Frontal cortex (tissue), 4 donors: ENCODE results near the gene IL1R2. TPM values are rescaled to one million over a fixed set of nuclear protein-coding genes. Genes with fewer than 3 reads are reported as not detected.
A peak's percentile ranks its signal among the peaks of the same experiment; 100 is the strongest.

Experiments
- DNase-seq, 2 donors: peaks; one replicate each; pipeline ENCODE4 v3.0.0; 2012; ENCODE audit warnings: low spot score in 2 of 2
- FAIRE-seq: peaks from 2 replicates; lab custom pipeline; 2012; peaks lifted over from hg19 to GRCh38; lab: Jason Lieb, UNC
- total RNA-seq: library from RNA; depleted of rRNA; stranded (reverse); fragments of >200 nt; gene quantifications from one replicate; pipeline ENCODE4 v1.2.3, GENCODE V29; 2014
- donor health status: control.
- donor health status: control.
- donor health status: control.

IL1R2 gene
- total RNA-seq, 1 donor from 2014 or later: not detected

DNA sequence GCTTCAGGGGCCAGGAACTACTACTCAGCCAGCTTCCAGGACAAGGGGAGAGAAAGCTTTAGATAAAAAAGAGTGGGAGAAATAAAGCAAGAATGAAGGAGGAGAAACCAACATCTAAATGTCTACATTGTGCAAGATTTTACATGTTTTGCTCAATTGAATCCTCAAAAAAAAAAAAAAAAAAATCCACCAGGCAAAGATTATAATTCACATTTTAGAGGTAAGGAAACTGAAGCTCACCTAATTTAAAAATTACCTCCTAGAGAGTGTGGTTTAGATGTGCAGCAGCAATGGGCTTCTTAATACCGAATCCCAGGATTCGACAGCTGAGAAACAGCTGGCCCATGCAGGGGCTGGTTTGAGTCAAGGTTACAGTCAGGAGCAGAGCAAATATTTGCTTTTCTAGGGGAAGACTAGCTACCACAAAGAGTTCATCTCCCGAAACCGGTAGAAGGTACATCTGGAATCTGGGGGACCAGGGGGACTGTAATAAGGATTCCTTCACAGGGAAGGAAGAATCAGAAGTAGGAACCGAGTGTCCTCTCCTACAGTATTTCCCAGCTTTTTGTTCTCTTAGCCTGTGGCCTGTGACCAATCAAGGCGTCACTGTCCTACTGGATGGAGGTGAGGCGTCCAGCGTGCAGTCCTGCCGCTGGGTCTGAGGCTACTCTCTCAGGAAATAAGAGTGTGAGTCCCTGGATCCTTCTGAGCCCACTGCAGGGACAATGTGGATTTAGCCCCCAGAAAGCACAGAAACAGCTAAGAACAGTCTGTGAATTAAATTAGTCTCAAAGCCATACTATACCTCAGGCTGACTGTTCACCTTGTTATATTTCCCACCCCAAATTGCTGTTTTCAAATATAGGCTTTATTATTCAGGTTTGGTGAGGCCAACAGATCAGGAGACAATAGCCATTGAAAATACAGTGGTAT lies 42.3 kb downstream of the IL1R2 start:
- FAIRE-seq: no peak
- no peak for DNase-seq

DNA sequence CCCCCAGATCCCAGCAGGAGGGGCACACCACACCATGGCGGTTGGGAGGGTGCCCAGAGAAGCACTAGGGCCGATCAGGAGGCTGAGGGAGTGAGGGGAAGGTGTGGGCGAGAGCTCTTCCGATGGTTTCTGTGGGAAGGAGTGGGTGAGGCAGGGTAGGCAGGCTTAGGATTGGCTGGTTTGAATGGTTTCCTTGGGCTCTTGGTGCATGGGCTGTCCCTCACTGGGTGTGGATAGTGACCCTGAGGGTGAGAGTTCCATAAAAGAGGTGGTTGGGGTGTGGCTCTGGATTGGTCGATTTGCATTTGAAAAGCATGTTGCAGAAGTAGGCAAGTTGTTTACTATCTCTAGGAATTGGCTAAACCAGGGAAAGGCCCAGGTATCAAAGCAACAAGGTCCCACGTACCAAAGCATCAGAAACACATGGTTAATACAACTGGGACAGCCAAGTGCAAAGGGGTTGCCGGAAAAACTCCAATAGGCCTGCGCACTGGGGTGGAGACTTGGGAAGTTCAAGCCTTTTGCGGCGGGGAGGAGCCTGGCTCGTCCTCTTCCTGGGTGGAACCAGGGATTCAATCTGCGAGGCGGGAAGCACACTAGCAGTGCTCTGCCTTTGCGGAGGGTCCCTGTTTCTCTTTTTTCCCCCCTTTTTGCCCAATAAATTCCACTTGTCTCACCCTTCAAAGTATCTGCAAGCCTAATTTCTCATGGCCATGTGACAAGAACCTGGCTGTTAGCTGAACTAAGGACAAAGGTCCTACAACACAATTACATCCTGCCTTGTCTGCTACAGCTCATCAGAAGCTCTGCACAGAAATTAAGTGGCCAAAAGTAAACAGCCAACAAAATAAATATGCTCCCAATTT lies 43.2 kb downstream of the IL1R2 start:
- FAIRE-seq (no peak), DNase-seq (no peak)

DNA sequence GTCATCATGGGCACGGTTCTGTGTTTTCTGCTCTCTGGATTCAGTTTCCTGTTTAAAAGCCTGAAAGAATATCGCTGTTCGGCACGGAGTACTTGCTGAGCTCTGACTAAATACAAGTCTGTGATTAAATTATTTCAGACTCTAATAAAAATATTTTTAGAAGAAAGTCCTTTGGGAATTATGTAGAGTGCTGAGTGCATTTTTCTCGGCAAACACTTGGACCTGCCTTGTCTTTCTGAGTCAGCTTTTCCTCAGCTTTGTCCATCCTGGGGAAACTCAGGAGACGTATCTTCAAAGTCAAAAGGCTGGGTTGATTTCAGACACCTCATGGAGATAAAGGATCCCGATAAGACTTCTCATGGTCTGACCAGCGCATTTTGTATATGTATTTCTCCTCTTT lies 45.9 kb downstream of the IL1R2 start:
- no peak for FAIRE-seq

DNA sequence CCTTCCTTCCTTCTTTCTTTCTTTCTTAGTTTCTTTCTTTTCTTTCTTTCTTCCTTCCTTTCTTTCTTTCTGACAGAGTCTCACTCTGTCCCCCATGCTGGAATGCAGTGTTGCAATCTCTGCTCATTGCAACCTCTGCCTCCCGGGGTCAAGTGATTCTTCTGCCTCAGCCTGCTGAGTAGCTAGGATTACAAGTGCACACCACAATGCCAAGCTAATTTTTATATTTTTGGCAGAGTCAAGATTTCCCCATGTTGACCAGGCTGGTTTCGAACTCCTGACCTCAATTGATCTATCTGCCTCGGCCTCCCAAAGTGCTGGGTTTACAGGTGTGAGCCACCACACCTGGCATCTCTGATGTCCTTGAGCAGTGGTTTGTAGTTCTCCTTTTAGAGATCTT lies 48.5 kb downstream of the IL1R2 start:
- no peak for FAIRE-seq
- no peak for DNase-seq

More for the DNA sequence above, 45.9 kb downstream of the IL1R2 start:
- DNase-seq: no peak

DNA sequence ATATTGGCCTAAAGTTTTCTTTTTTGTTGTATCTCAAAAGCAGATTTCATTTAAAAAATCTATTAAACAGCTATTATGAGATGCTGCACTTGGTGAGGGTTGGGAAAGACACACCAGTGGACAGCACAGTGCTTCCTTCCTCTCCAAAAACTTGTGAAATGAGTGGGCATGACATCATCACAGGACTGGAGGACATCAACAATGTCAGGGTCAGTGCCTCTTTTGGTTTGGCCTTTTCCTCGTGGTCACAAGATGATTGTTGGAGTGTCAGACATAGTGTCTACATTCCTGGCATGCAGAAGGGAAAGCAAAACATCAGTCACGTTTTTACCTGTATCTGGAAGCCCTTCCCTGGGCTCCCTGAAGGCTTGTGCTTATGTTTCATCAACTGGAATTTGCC lies 49.6 kb downstream of the IL1R2 start:
- no peak for DNase-seq
- no peak for FAIRE-seq

DNA sequence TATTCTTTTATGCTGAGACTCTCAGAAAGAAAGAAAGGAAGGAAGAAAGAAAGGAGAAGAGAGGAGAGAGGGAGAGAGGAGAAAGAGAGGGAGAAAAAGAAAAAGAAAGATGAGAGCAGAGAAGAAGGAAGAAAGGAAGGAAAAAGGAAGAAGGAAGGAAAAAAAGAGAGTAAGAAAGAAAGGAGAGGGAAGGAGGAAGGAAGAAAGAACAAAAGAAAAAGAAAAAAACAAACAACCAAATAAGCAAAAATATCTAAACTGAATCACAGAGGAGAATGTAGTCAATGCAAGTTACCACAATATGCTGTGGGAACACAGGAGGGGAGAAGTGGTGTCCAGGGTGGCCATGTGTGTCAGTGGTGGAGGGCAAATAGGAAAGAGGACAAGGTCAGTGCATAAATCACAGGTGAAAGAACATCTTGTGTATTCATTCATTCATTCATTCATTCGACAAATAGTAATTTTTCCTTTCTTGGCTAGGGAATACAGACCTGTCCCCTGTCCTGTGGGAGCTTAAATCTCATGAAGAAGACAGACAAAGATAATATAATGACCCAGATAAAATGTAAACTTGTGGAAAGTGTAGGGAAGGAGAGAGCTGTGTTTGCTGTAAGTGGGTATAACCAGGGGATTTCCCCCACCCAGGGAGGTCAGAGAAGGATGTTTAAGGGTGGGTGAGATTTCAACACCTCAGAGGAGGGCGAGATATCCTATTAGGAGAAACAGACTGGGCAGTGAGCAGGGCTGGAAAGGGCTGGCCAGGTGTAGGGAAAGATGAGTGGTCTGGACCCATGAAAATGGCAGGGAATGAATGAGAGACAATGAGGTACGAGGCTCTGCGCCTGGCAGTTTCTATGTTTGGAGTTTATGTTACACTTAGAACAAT lies 50.7 kb downstream of the IL1R2 start:
- FAIRE-seq: no peak
- no peak for DNase-seq

DNA sequence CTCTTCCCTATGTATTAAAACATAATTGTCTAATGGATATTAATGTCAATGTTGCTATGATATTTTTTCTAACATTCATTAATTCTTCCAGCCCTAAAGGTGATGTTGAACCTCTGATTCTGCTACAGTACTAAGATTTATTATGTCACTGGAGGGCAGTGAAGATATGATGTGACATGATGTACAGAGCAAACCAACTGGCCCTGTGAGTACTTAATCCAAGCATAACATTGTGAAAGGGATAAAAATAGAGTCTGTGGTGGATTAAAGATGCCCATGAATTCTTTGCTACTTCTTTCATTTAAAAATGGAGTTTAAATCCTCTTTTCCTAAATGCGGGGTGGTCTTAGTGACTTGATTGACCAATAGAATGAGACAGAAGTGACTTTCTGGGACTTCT lies 51.8 kb downstream of the IL1R2 start:
- DNase-seq (no peak), FAIRE-seq (no peak)

DNA sequence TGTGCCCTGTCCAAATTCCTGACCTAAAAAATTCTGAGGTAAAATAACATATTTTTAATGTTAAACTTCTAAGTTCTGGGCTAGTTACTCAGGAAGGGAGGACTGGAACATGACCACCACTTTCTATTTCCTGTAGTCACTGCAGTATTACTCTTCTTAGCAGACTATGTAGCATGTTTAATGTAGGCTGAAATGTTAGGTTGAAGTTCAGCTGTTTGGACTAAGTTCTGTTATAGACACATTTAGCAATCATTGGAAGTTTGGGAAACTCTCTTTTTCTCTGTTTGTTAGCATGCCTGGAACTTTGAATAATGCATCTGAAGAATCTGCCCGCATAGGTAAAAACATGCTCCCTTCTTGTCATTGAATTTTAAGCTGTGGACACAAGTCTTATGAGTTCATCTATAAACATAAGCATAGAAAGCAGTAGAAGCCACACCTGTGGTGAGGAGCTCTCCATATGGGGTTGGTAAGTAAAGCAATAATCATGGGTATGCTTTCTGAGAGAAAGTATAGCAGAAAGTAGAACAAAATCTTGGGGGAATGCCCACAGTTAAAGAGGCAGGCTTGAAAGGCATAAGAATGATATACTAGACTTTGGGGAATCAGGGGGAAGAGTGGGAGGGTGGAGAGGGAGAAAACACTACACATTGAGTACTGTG lies 52.6 kb downstream of the IL1R2 start:
- FAIRE-seq: no peak
- DNase-seq: no peak

DNA sequence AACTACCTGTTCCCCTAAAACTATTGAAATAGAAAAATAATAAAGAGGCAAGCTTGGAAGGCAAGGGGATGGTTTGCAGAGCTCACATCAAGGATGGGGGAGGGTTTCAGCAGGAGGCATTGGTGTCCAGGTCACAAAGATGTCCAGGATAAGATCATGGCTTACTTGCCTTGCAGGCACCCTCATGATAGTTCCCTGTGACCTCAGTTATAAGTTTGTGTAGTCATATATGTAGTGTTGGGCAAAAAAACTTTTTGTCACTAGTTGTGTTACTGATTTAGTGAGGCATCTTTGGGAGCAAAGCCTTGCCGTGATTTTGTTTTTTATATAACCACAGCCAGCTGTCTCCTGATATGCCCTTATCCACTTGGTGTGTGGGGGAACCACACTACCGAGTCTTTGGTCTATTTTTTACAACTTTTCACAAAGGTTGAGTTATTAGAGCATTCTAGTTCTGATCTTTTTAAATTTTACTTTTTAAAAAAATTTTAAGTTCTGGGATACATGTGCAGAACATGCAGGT lies 53.3 kb downstream of the IL1R2 start:
- no peak for FAIRE-seq
- no peak for DNase-seq

DNA sequence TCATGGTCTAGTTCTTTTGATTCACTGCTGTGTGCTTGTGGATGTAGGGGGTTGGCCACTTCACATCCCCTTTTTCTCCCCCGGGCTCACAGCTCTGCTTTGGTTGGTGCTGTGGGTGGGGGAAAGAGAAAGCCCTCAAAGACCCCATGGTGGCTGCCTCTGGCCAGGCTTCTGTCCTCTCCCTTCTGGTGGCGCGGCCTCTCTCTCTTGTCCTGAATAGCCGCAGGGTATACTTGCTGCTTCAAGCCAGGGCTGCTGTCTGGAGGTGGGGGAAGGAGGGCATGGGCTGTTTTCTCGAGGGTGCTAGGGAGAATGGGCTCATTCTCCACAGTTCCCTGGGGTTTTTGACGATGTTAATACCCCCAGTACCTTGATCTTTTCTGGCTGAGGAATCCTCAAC lies 53.9 kb downstream of the IL1R2 start:
- no peak for FAIRE-seq

DNA sequence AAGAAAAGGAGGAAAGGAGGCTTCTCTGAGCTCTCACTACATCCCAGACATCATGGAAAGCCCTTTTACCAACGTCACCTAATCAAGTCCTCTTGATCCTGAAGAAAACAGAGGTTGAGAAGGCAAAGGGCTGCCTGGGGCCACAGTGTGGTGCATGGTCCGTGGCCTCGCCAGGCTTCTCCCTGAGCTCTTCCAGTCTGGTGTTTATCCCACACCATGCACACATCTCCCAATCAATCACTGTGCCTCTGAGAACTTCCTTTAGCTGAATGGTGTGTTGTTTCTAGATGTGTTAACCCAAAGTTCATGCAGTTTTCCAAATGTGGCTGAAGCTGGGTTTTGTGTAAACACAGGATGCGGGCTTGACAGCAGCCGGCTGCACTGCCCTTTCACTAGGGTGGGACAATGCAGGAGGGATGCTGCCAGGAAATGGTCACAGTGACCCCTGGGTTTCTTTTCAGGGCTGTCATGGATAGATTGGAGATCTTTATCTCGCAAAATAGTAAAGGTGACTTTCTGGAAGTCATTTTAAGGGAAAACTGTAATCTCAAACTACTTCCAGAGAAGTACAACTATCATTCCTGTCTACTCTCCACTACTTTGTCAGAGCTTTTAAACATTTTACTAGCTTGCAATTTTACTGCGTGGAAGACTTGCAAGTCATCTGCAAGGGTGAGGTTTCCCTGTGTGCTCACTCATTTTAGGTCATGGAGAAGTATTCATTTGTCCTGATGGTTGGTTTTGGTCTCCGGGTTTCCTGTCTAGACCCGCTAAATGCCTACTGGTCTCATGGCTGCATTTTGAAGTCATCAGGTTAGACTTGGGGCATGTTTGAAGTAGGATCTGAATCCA lies 54.6 kb downstream of the IL1R2 start:
- no peak for DNase-seq
- no peak for FAIRE-seq

More for the DNA sequence above, 53.9 kb downstream of the IL1R2 start:
- DNase-seq: no peak

DNA sequence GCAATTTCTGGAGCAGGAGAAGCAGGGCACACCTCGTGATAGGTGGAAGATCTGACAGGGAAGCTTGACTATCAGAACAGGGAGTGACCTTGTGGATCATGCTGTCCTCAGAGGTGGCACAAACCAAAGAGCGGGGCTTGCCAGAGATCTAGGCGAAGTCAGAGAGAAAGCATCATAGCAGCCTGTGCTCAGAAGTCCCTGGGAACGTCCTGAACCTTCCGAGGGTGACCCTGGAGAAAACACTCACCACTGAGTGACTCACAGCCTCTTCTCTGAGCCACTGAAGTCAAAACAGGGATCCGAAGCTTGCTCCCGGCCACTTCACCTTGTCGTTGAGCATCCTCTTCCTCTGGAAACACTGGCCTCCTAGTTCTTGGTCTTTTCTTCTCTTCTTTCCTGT lies 56.7 kb downstream of the IL1R2 start:
- DNase-seq (no peak), FAIRE-seq (no peak)

DNA sequence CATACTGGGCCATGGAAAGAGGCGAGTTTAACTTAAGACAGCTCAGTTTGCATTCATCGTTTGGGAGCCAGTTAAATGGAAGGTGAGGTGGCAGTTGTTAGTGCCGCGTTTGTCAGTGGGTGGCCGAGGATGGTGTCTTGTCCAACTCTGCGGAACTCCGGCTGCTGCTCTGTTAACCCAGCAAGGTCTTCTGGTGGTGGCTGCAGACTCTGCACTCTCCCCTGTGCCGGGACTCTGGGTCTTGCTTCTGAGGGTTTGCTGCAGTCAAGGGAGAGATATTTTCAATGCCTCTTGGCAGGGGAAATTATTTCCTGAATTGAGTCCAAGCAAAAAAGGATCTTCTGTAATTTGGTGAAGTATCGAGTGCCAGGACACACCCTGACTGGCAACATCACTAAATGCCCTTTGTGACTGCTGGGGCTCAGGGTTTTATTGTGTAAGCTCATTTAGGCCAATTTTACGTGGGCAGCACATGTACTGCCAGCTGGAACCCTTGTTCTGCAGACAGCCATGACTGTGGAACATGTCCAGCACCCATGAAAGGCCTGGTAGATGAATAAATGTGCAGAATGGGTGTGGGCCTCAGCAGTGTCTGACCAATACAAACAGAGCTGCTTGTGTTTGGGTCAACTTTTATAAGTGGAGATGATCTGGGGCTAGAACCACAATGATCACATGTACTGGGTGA lies 58.1 kb downstream of the IL1R2 start:
- DNase-seq: no peak

DNA sequence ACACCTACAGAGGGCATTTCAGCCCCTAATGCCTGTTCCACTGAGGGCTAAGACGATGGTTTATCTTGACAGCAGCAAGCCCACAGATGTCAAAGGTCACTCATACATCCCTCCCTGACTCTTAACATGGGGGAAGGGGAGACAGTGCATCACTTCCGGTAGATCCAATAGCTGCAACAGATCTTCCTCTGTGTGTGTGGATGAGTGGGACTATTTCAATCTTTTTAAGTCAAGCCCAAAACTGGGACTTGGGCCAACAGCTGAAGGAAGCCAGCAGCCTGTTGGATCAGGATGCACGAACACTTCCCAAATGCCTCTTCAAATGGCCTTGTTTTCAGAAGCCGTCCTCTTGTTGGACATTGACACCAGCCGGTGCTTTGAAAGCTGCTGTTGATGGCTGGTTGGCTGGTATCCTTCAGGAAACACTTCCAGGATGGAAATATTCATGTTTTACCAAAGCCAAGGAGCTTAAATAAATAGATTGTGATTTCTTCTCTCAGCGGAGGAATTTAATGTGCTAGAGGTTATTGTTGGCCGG lies 59.2 kb downstream of the IL1R2 start:
- DNase-seq: peak in 1 of 2 donors; percentile 42
- no peak for FAIRE-seq

More for the DNA sequence above, 58.1 kb downstream of the IL1R2 start:
- FAIRE-seq: no peak

DNA sequence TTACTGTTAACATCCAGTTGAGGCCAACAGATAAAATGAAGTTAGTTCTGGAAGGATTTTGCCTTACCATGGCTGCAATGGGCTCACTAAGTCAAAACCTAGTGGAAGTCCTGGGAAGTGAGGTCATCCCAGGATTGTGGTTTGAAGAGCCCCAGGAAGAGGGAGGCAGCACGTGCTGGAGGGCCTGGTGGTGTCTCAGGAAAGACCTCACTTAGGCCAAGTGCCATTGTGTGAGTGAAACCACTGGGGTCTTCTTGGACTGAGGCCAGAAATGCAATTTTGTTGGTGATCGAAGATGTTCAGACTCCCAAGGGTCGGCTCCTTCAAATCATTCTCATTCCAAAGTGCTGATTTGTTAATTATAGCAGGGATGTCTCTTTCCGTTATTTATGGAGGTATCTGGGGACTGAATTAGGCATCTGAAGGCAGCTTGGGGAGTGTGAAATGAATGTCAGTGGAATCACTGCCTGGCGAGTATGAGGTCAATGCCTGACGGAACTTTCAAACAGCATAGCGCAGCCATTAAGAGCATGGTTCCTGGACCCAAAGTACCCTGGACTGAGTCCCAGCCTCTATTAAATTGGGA lies 60.0 kb downstream of the IL1R2 start:
- DNase-seq (no peak), FAIRE-seq (no peak)

DNA sequence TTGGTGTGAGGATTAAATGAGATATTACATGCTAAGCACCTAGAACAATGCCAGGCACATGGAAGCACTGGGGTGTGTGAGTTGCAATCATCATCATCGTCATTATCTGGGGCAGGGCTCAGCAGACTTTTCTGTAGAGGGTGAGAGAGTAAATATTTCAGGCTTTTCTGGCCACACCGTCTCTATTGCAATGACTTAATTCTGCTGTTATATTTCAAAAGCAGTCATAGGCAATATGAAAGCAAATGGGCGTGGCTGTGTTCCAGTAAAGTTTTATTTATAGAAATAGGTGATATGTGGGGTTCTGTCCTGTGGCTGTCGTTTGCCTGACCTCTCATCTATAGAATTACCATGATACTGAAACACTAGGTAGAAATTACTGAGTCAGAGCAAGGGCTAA lies 60.6 kb downstream of the IL1R2 start:
- FAIRE-seq: no peak
- DNase-seq: no peak

DNA sequence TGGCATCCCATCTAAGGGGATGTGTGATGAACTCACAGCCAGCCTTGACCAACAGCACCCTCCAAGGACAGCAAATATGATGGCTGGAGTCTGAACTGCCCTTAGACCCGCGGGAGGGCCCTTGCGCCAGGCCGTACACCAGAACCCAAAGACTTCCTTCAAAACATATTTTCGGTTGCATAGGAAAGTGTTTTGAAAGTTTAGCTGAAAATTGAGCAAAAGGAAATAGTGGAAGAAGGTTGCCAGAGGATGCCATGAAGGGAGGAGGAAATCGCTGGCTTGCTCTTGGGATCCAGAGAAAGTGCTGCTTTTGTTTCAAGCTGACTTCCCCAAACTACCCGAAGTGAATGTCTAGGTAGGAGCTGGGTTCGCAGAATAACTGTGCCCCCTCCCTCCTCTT lies 61.3 kb downstream of the IL1R2 start:
- FAIRE-seq (no peak), DNase-seq (no peak)
